Activated naive CD4-positive, alpha-beta T cell (primary cell): ENCODE results near the gene LYZ.

Experiments used
- DNase-seq, 4 experiments: peaks; one replicate each; lab custom pipeline; 2025; lab: John Stamatoyannopoulos, UW

Gene LYZ

DNA sequence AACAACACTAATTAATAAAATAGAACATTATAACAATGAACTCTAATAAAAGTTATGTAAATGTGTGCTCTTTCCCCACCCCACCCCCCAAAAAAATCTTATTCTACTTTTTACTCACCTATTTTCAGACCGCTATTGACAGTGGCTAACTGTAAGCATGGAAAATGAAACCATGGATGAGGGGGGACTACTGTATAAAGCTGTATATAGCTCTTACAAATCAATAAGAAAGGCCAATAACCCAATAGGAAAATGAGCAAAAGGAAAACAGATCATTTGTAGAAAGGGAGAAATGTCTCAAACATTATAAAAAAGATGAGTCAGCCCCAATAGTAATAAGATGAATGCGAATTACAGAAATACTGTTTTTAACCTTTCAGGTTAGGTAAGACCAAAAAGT, 38.7 kb downstream of the LYZ start:
- DNase-seq = no peak

DNA sequence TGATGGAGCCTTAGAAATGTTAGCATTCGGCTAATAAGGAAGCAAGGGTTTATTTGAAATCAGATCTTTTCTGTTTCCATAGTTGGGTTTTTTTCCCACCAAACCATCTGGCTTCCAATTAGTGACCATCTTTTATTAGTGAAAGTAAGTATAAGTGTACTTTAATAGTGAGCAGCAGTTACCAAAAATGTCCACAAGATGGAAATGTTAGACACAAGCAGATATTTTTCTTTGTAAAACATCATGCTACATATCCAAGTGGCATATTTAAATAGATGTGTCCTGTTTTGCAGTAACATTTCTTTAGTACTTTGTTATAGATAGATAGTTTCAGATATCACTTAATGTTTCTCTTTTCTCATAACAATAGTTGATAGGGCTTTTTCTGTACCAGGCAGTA, 40.2 kb downstream of the LYZ start:
- DNase-seq = no peak

DNA sequence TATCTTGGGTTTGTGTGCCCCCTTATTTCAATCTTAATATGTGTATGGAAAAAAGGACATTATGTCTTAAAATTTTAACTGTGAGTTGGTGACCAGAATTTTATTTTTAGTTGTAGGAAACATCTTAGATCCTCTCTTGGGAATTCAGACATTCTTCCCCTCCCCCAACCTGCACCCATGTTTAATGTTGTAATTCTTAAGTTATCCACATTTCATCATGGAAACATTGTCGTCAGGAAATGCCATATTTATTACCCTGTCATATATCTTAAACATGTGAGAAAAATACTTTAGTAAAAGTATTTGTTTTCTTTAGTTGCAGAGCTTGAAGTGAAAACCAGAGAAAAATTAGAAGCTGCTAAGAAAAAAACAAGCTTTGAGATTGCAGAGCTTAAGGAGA, 41.6 kb downstream of the LYZ start:
- DNase-seq = no peak

DNA sequence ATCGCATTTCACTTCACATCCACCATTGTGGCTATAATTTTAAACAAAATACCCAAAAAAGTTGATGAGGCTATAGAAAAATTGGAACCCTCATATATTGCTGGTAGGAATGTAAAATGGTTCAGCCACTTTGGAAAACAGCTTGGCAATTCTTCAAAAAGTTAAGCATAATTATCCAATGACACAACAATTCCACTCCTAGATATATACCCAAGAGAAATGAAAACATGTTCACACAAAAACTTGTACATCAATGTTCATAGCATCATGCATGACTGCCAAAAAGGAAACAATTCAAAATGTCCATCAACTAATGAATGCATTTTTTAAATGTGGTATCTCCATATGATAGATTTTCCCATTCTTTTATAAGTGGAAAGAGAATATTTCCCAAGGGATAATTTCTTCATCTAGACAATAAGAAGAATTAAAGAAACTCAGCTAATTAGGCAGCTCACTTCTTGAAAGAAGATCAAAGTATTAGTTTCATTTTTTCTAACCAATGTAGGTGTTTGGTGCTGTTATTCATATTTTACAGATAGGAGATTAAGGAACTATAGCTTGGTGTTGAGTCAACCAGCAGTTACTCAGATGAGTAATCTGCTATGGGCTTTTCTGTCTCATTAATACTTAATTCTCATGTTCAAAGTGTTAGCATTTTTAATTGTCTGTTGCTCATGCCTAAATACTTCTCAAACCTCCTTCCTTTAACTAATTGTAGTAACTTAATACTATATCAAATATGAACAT, 44.2 kb downstream of the LYZ start:
- DNase-seq = no peak

DNA sequence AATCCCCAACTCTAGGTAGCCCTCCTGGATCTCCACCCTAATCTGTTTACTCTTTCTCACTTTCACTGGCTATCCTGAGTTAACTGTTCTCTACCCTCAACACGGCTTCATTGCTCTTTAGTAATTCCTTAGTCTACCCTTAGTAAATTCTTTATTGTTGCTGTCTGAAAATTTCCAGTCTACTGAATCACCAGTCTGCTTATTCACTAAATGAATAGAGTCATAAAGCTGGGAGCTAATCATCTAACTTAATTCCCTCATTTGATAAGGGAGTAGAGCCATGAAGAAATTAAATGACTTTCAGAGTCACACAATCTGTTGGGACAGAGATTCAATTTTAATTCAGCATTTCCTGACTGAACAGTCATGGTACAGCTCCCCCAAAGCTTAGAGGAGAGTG, 47.9 kb downstream of the LYZ start:
- DNase-seq = no peak

DNA sequence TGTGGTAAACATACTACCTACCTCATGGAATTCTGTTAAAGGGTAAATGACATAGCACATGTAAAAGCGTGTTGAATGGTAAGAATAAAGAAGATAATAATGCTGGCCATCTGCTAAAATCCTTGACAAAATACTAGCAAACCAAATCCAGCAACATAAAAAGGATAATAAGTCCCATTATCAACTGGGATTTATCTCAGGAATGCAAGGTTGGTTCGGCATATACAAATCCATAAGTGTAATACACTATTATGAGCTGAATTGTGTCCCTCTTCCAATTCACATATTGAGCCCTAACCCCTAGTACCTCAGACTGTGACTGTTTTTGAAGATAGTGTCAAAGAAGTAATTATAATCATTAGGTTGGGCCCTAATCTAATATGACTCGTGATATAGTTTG, 48.8 kb downstream of the LYZ start:
- DNase-seq = no peak

DNA sequence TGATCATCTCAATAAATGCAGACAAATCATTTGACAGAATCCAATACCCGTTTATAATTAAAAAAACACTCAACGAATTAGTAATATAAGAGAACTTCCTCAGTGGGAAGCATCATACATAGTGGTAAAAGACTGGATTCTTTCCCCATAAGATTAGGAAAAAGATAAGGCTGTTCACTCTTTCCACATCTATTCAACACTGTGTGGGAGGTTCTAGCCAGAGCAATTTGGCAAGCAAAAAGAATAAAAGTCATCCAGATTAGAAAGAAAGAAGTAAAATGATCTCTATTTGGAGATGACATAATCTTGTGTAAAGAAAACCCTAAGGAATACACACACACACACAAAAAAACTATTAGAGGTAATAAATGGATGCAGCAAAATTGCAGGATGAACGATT, 49.8 kb downstream of the LYZ start:
- DNase-seq = no peak

DNA sequence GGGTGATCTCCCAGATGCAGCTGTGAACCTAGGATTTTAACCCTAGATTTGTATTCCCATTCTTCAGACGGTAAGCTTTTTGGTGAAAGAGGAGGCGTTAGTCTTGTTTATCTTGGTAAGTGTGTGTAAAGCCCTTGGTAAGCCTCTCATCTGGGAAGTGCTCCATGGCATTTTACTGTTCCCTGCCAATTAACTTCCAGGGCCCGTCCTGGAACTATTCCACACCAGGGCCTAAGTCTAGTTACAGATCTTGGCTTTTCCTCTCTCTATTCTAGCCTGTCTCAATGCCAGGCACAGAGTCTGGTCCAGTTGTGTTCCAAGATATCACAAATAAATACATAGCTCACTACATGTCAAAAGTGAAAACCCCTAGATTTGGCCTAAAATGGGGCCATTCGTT, 53.8 kb downstream of the LYZ start:
- DNase-seq = no peak
